Kidney tubule cell (primary cell): ENCODE data around the gene PSMG3.
A peak's percentile ranks its signal among the peaks of the same experiment; 100 is the strongest.

Source experiments
- DNase-seq: peaks from one replicate; pipeline ENCODE4 v3.0.0-alpha.2; 2018; ENCODE audit warnings: low spot score

Gene PSMG3

GRCh38 chr7:1558181-1558811, 11.5 kb downstream of the PSMG3 start:
- DNase-seq: no peak

GRCh38 chr7:1557771-1558170, 12.1 kb downstream of the PSMG3 start:
- DNase-seq: no peak

- DNase-seq: no peak
Measured at GRCh38 chr7:1557006-1557405, 12.8 kb downstream of the PSMG3 start.

- DNase-seq: peak; percentile 94
Measured at GRCh38 chr7:1555813-1556543, 13.9 kb downstream of the PSMG3 start, which contains the start of gene TMEM184A. Gene TMEM184A (minus strand): TSS chr7:1556205. CDS start chr7:1555484, 721 bp downstream.

- peak; percentile 98 for DNase-seq
Measured at GRCh38 chr7:1555046-1555812, 14.6 kb downstream of the PSMG3 start.

- DNase-seq: no peak
Measured at GRCh38 chr7:1554333-1555045, 15.3 kb downstream of the PSMG3 start.

- DNase-seq: no peak
Measured at GRCh38 chr7:1553512-1554210, 16.2 kb downstream of the PSMG3 start.

- no peak for DNase-seq
Measured at GRCh38 chr7:1552200-1552599, 17.6 kb downstream of the PSMG3 start.

GRCh38 chr7:1550846-1551155, 19.0 kb downstream of the PSMG3 start:
- DNase-seq: no peak

GRCh38 chr7:1550005-1550845, 19.6 kb downstream of the PSMG3 start:
- no peak for DNase-seq

GRCh38 chr7:1549357-1550004, 20.4 kb downstream of the PSMG3 start:
- no peak for DNase-seq

GRCh38 chr7:1548944-1549343, 20.9 kb downstream of the PSMG3 start:
- no peak for DNase-seq

- no peak for DNase-seq
Measured at GRCh38 chr7:1548438-1548831, 21.4 kb downstream of the PSMG3 start.

- no peak for DNase-seq
Measured at GRCh38 chr7:1547777-1548437, 21.9 kb downstream of the PSMG3 start.

- no peak for DNase-seq
Measured at GRCh38 chr7:1546909-1547776, 22.7 kb downstream of the PSMG3 start.

- no peak for DNase-seq
Measured at GRCh38 chr7:1546274-1546908, 23.4 kb downstream of the PSMG3 start.

- DNase-seq: no peak
Measured at GRCh38 chr7:1545417-1546246, 24.2 kb downstream of the PSMG3 start.
